H9 (cell line): ENCODE data around the gene CCND2. TPM values are rescaled to one million over a fixed set of nuclear protein-coding genes. Genes with fewer than 3 reads are reported as not detected.

ENCODE experiments used
- DNase-seq: peaks from one replicate; pipeline ENCODE4 v3.0.0-alpha.2; 2017
- H2AFZ ChIP-seq: one replicate; pipeline ENCODE4 v1.6.1; 2013; ENCODE audit warnings: mild to moderate bottlenecking, low read length, control low read depth, moderate library complexity
- H2AK5ac ChIP-seq: 2 replicates; pipeline ENCODE4 v1.6.1; 2013; ENCODE audit warnings: low read length, control low read depth, mixed read lengths; ENCODE audit not compliant: insufficient read length
- H2BK120ac ChIP-seq: one replicate; pipeline ENCODE4 v1.6.1; 2013; ENCODE audit warnings: low read depth, mild to moderate bottlenecking, low read length, control low read depth, inconsistent platforms; ENCODE audit not compliant: poor library complexity, severe bottlenecking
- H2BK12ac ChIP-seq: 2 replicates; pipeline ENCODE4 v1.6.1; 2013; ENCODE audit warnings: low read length, control low read depth, mixed read lengths, low read depth; ENCODE audit not compliant: insufficient read length
- H2BK15ac ChIP-seq: 2 replicates; pipeline ENCODE4 v1.6.1; 2013; ENCODE audit warnings: low read depth, low read length, control low read depth
- H2BK20ac ChIP-seq: one replicate; pipeline ENCODE4 v1.6.1; 2013; ENCODE audit warnings: low read depth, mild to moderate bottlenecking, low read length, control low read depth, inconsistent platforms; ENCODE audit not compliant: poor library complexity, severe bottlenecking
- H2BK5ac ChIP-seq: 2 replicates; pipeline ENCODE4 v1.6.1; 2013; ENCODE audit warnings: low read length, control low read depth, mixed read lengths; ENCODE audit not compliant: insufficient read length
- H3K14ac ChIP-seq: 2 replicates; pipeline ENCODE4 v1.6.1; 2013; ENCODE audit warnings: low read length, control low read depth; ENCODE audit not compliant: insufficient read depth
- H3K18ac ChIP-seq: 2 replicates; pipeline ENCODE4 v1.6.1; 2013; ENCODE audit warnings: low read depth, mild to moderate bottlenecking, mixed read lengths, low read length, control low read depth; ENCODE audit not compliant: insufficient read length
- H3K23ac ChIP-seq: 2 replicates; pipeline ENCODE4 v1.6.1; 2013; ENCODE audit warnings: low read length, control low read depth, mixed read lengths, low read depth; ENCODE audit not compliant: insufficient read length
- H3K23me2 ChIP-seq: 2 replicates; pipeline ENCODE4 v1.6.1; 2013; ENCODE audit warnings: low read depth, mild to moderate bottlenecking, mixed read lengths, low read length, control low read depth; ENCODE audit not compliant: insufficient read length, poor library complexity, severe bottlenecking
- H3K27ac ChIP-seq: 2 replicates; pipeline ENCODE4 v1.5.1; 2013; ENCODE audit warnings: low read length, control low read depth, mixed read lengths, low read depth; ENCODE audit not compliant: insufficient read length
- H3K27me3 ChIP-seq: 2 replicates; pipeline ENCODE4 v1.6.1; 2013; ENCODE audit warnings: low read length, control low read depth, inconsistent platforms; ENCODE audit not compliant: insufficient read depth
- H3K4ac ChIP-seq: 2 replicates; pipeline ENCODE4 v1.6.1; 2013; ENCODE audit warnings: low read depth, mild to moderate bottlenecking, control low read depth, inconsistent platforms, low read length, moderate library complexity
- H3K4me1 ChIP-seq: 2 replicates; pipeline ENCODE4 v1.6.1; 2013; ENCODE audit warnings: low read length, control low read depth, inconsistent platforms; ENCODE audit not compliant: insufficient read depth
- H3K4me2 ChIP-seq: 2 replicates; pipeline ENCODE4 v1.6.1; 2013; ENCODE audit warnings: low read length, control low read depth, mixed read lengths; ENCODE audit not compliant: insufficient read length, insufficient read depth
- H3K56ac ChIP-seq: 2 replicates; pipeline ENCODE4 v1.6.1; 2013; ENCODE audit warnings: low read depth, mild to moderate bottlenecking, mixed read lengths, low read length, control low read depth; ENCODE audit not compliant: insufficient read length
- H3K79me1 ChIP-seq: 2 replicates; pipeline ENCODE4 v1.6.1; 2013; ENCODE audit warnings: low read depth, mild to moderate bottlenecking, moderate library complexity, low read length, control low read depth, inconsistent platforms; ENCODE audit not compliant: insufficient read depth, poor library complexity, severe bottlenecking
- H3K79me2 ChIP-seq: 2 replicates; pipeline ENCODE4 v1.6.1; 2013; ENCODE audit warnings: low read length, control low read depth, inconsistent platforms; ENCODE audit not compliant: insufficient read depth
- H3K9ac ChIP-seq: 2 replicates; pipeline ENCODE4 v1.6.1; 2013; ENCODE audit warnings: low read length, control low read depth, mixed read lengths; ENCODE audit not compliant: insufficient read length; ENCODE audit errors: extremely low read depth
- H3K9me3 ChIP-seq: one replicate; pipeline ENCODE4 v1.6.1; 2013; ENCODE audit warnings: low read depth, low read length, inconsistent platforms; ENCODE audit not compliant: control insufficient read depth
- H3T11ph ChIP-seq: one replicate; pipeline ENCODE4 v1.6.1; 2013; ENCODE audit warnings: mild to moderate bottlenecking, low read length, control low read depth, inconsistent platforms
- H4K20me1 ChIP-seq: one replicate; pipeline ENCODE4 v1.6.1; 2013; ENCODE audit not compliant: control insufficient read depth, insufficient read length, insufficient read depth
- H4K5ac ChIP-seq: 2 replicates; pipeline ENCODE4 v1.6.1; 2013; ENCODE audit warnings: low read depth, mild to moderate bottlenecking, mixed read lengths, low read length, control low read depth; ENCODE audit not compliant: insufficient read length
- H4K8ac ChIP-seq: replicated peaks from 2 replicates; pipeline ENCODE4 v1.6.1; 2013; ENCODE audit warnings: low read length, control low read depth, mixed read lengths, low read depth; ENCODE audit not compliant: insufficient read length
- H4K91ac ChIP-seq: 2 replicates; pipeline ENCODE4 v1.6.1; 2013; ENCODE audit warnings: low read depth, mild to moderate bottlenecking, moderate library complexity, mixed read lengths, low read length, control low read depth; ENCODE audit not compliant: insufficient read length
- H3K27ac Mint-ChIP-seq, 3 experiments: 2 replicates in 2 of 3; 3 replicates in 1 of 3; pipeline ENCODE4 v1.8.0; 2020 to 2021; ENCODE audit warnings: mixed read lengths in 3 of 3, mild to moderate bottlenecking in 1 of 3, moderate library complexity in 1 of 3
- H3K27me3 Mint-ChIP-seq: 2 replicates; pipeline ENCODE4 v1.8.0; 2021; ENCODE audit warnings: low read depth, mild to moderate bottlenecking, moderate library complexity, mixed read lengths
- H3K36me3 Mint-ChIP-seq, 3 experiments: 2 replicates in 2 of 3; 3 replicates in 1 of 3; pipeline ENCODE4 v1.8.0; 2020 to 2021; ENCODE audit warnings: low read depth in 3 of 3, mixed read lengths in 3 of 3; ENCODE audit not compliant: insufficient read depth in 1 of 3
- H3K4me1 Mint-ChIP-seq, 2 experiments: 2 replicates each; pipeline ENCODE4 v1.8.0; 2020; ENCODE audit warnings: mixed read lengths in 2 of 2
- H3K4me3 Mint-ChIP-seq, 2 experiments: 2 replicates in 1 of 2; 3 replicates in 1 of 2; pipeline ENCODE4 v1.8.0; 2020 to 2021; ENCODE audit warnings: mild to moderate bottlenecking in 2 of 2, mixed read lengths in 2 of 2, moderate library complexity in 1 of 2
- H3K9me3 Mint-ChIP-seq, 2 experiments: 2 replicates in 1 of 2; 3 replicates in 1 of 2; pipeline ENCODE4 v1.8.0; 2020; ENCODE audit warnings: mild to moderate bottlenecking in 2 of 2, mixed read lengths in 2 of 2, moderate library complexity in 1 of 2
- CTCF ChIP-seq: fragments of 200-600 bp; sonication (generic); conservative IDR thresholded peaks from 3 replicates; pipeline ENCODE4 v1.8.0; 2021; ENCODE audit warnings: antibody characterized with exemption, mild to moderate bottlenecking
- WGBS: extraction: QIAGEN DNeasy Blood & Tissue Kit; methylation state at CpG from one replicate; pipeline ENCODE4 v1.1.7; 2013; ENCODE audit warnings: missing lambda C conversion rate, low lambda C conversion rate, mixed read lengths; ENCODE audit not compliant: insufficient read length; ENCODE audit errors: extremely low coverage; 5-methylcytosine and 5-hydroxymethylcytosine counted together
- total RNA-seq: library from RNA; stranded (reverse); gene quantifications from 2 replicates; pipeline ENCODE4 v1.2.1, GENCODE V29; 2021

The CCND2 gene
- total RNA-seq, 1 experiment from 2014 or later: 104 TPM

- Mint-ChIP-seq H3K4me1 (peaks cover 20 to 22% of the 10 kb centered on the region in 2 experiments), H3K9me3 (no peaks in the 10 kb centered on the region), H3K27ac (peak overlapping the region in 2 of 3 experiments; percentile 15 to 26; a peak in 3 of 7 replicates), H3K27me3 (no peaks in the 10 kb centered on the region), H3K36me3 (peaks cover 84 to 91% (median 85%) of the 10 kb centered on the region in 3 experiments), H3K4me3 (no peak overlapping the region)
- Histone ChIP-seq H2BK20ac (no peak overlapping the region), H3K27ac (no peak overlapping the region), H3K79me1 (peaks cover 18% of the 10 kb centered on the region), H2BK15ac (no peak overlapping the region), H3T11ph (no peak overlapping the region), H3K23me2 (no peaks in the 10 kb centered on the region), H3K23ac (no peak overlapping the region), H2BK12ac (no peak overlapping the region), H4K5ac (no peak overlapping the region), H3K9me3 (no peaks in the 10 kb centered on the region), H3K4ac (no peak overlapping the region), H3K9ac (no peak overlapping the region), H3K18ac (no peak overlapping the region), H3K56ac (no peak overlapping the region), H3K27me3 (no peaks in the 10 kb centered on the region), H2AK5ac (no peak overlapping the region), H3K79me2 (peaks cover 15% of the 10 kb centered on the region; the same call in 1 of the 2 replicates), H4K8ac (no peak overlapping the region), H3K14ac (no peak overlapping the region), H3K4me2 (no peak overlapping the region), H4K20me1 (no peaks in the 10 kb centered on the region), H4K91ac (no peak overlapping the region), H2AFZ (no peak overlapping the region), H2BK120ac (no peak overlapping the region), H2BK5ac (no peak overlapping the region), H3K4me1 (no peaks in the 10 kb centered on the region)
- no CpG with 5 or more reads among the region's 28 CpGs for WGBS
- no peak for TF ChIP-seq CTCF
- DNase-seq: no peak
Measured at GRCh38 chr12:4289998-4290790, 16.6 kb downstream of the CCND2 start.
